H9 (cell line): ENCODE data around the gene VWC2L. TPM values are rescaled to one million over a fixed set of nuclear protein-coding genes. Genes with fewer than 3 reads are reported as not detected.

Experiments used
- DNase-seq: peaks from one replicate; pipeline ENCODE4 v3.0.0-alpha.2; 2017
- H2AFZ ChIP-seq: one replicate; pipeline ENCODE4 v1.6.1; 2013; ENCODE audit warnings: mild to moderate bottlenecking, low read length, control low read depth, moderate library complexity
- H2AK5ac ChIP-seq: 2 replicates; pipeline ENCODE4 v1.6.1; 2013; ENCODE audit warnings: low read length, control low read depth, mixed read lengths; ENCODE audit not compliant: insufficient read length
- H2BK120ac ChIP-seq: one replicate; pipeline ENCODE4 v1.6.1; 2013; ENCODE audit warnings: low read depth, mild to moderate bottlenecking, low read length, control low read depth, inconsistent platforms; ENCODE audit not compliant: poor library complexity, severe bottlenecking
- H2BK12ac ChIP-seq: 2 replicates; pipeline ENCODE4 v1.6.1; 2013; ENCODE audit warnings: low read length, control low read depth, mixed read lengths, low read depth; ENCODE audit not compliant: insufficient read length
- H2BK15ac ChIP-seq: 2 replicates; pipeline ENCODE4 v1.6.1; 2013; ENCODE audit warnings: low read depth, low read length, control low read depth
- H2BK20ac ChIP-seq: one replicate; pipeline ENCODE4 v1.6.1; 2013; ENCODE audit warnings: low read depth, mild to moderate bottlenecking, low read length, control low read depth, inconsistent platforms; ENCODE audit not compliant: poor library complexity, severe bottlenecking
- H2BK5ac ChIP-seq: 2 replicates; pipeline ENCODE4 v1.6.1; 2013; ENCODE audit warnings: low read length, control low read depth, mixed read lengths; ENCODE audit not compliant: insufficient read length
- H3K14ac ChIP-seq: 2 replicates; pipeline ENCODE4 v1.6.1; 2013; ENCODE audit warnings: low read length, control low read depth; ENCODE audit not compliant: insufficient read depth
- H3K18ac ChIP-seq: 2 replicates; pipeline ENCODE4 v1.6.1; 2013; ENCODE audit warnings: low read depth, mild to moderate bottlenecking, mixed read lengths, low read length, control low read depth; ENCODE audit not compliant: insufficient read length
- H3K23ac ChIP-seq: 2 replicates; pipeline ENCODE4 v1.6.1; 2013; ENCODE audit warnings: low read length, control low read depth, mixed read lengths, low read depth; ENCODE audit not compliant: insufficient read length
- H3K23me2 ChIP-seq: 2 replicates; pipeline ENCODE4 v1.6.1; 2013; ENCODE audit warnings: low read depth, mild to moderate bottlenecking, mixed read lengths, low read length, control low read depth; ENCODE audit not compliant: insufficient read length, poor library complexity, severe bottlenecking
- H3K27ac ChIP-seq: 2 replicates; pipeline ENCODE4 v1.5.1; 2013; ENCODE audit warnings: low read length, control low read depth, mixed read lengths, low read depth; ENCODE audit not compliant: insufficient read length
- H3K27me3 ChIP-seq: 2 replicates; pipeline ENCODE4 v1.6.1; 2013; ENCODE audit warnings: low read length, control low read depth, inconsistent platforms; ENCODE audit not compliant: insufficient read depth
- H3K4ac ChIP-seq: 2 replicates; pipeline ENCODE4 v1.6.1; 2013; ENCODE audit warnings: low read depth, mild to moderate bottlenecking, control low read depth, inconsistent platforms, low read length, moderate library complexity
- H3K4me1 ChIP-seq: 2 replicates; pipeline ENCODE4 v1.6.1; 2013; ENCODE audit warnings: low read length, control low read depth, inconsistent platforms; ENCODE audit not compliant: insufficient read depth
- H3K4me2 ChIP-seq: 2 replicates; pipeline ENCODE4 v1.6.1; 2013; ENCODE audit warnings: low read length, control low read depth, mixed read lengths; ENCODE audit not compliant: insufficient read length, insufficient read depth
- H3K56ac ChIP-seq: 2 replicates; pipeline ENCODE4 v1.6.1; 2013; ENCODE audit warnings: low read depth, mild to moderate bottlenecking, mixed read lengths, low read length, control low read depth; ENCODE audit not compliant: insufficient read length
- H3K79me1 ChIP-seq: 2 replicates; pipeline ENCODE4 v1.6.1; 2013; ENCODE audit warnings: low read depth, mild to moderate bottlenecking, moderate library complexity, low read length, control low read depth, inconsistent platforms; ENCODE audit not compliant: insufficient read depth, poor library complexity, severe bottlenecking
- H3K79me2 ChIP-seq: 2 replicates; pipeline ENCODE4 v1.6.1; 2013; ENCODE audit warnings: low read length, control low read depth, inconsistent platforms; ENCODE audit not compliant: insufficient read depth
- H3K9ac ChIP-seq: 2 replicates; pipeline ENCODE4 v1.6.1; 2013; ENCODE audit warnings: low read length, control low read depth, mixed read lengths; ENCODE audit not compliant: insufficient read length; ENCODE audit errors: extremely low read depth
- H3K9me3 ChIP-seq: one replicate; pipeline ENCODE4 v1.6.1; 2013; ENCODE audit warnings: low read depth, low read length, inconsistent platforms; ENCODE audit not compliant: control insufficient read depth
- H3T11ph ChIP-seq: one replicate; pipeline ENCODE4 v1.6.1; 2013; ENCODE audit warnings: mild to moderate bottlenecking, low read length, control low read depth, inconsistent platforms
- H4K20me1 ChIP-seq: one replicate; pipeline ENCODE4 v1.6.1; 2013; ENCODE audit not compliant: control insufficient read depth, insufficient read length, insufficient read depth
- H4K5ac ChIP-seq: 2 replicates; pipeline ENCODE4 v1.6.1; 2013; ENCODE audit warnings: low read depth, mild to moderate bottlenecking, mixed read lengths, low read length, control low read depth; ENCODE audit not compliant: insufficient read length
- H4K8ac ChIP-seq: replicated peaks from 2 replicates; pipeline ENCODE4 v1.6.1; 2013; ENCODE audit warnings: low read length, control low read depth, mixed read lengths, low read depth; ENCODE audit not compliant: insufficient read length
- H4K91ac ChIP-seq: 2 replicates; pipeline ENCODE4 v1.6.1; 2013; ENCODE audit warnings: low read depth, mild to moderate bottlenecking, moderate library complexity, mixed read lengths, low read length, control low read depth; ENCODE audit not compliant: insufficient read length
- H3K27ac Mint-ChIP-seq, 3 experiments: 2 replicates in 2 of 3; 3 replicates in 1 of 3; pipeline ENCODE4 v1.8.0; 2020 to 2021; ENCODE audit warnings: mixed read lengths in 3 of 3, mild to moderate bottlenecking in 1 of 3, moderate library complexity in 1 of 3
- H3K27me3 Mint-ChIP-seq: 2 replicates; pipeline ENCODE4 v1.8.0; 2021; ENCODE audit warnings: low read depth, mild to moderate bottlenecking, moderate library complexity, mixed read lengths
- H3K36me3 Mint-ChIP-seq, 3 experiments: 2 replicates in 2 of 3; 3 replicates in 1 of 3; pipeline ENCODE4 v1.8.0; 2020 to 2021; ENCODE audit warnings: low read depth in 3 of 3, mixed read lengths in 3 of 3; ENCODE audit not compliant: insufficient read depth in 1 of 3
- H3K4me1 Mint-ChIP-seq, 2 experiments: 2 replicates each; pipeline ENCODE4 v1.8.0; 2020; ENCODE audit warnings: mixed read lengths in 2 of 2
- H3K4me3 Mint-ChIP-seq, 2 experiments: 2 replicates in 1 of 2; 3 replicates in 1 of 2; pipeline ENCODE4 v1.8.0; 2020 to 2021; ENCODE audit warnings: mild to moderate bottlenecking in 2 of 2, mixed read lengths in 2 of 2, moderate library complexity in 1 of 2
- H3K9me3 Mint-ChIP-seq, 2 experiments: 2 replicates in 1 of 2; 3 replicates in 1 of 2; pipeline ENCODE4 v1.8.0; 2020; ENCODE audit warnings: mild to moderate bottlenecking in 2 of 2, mixed read lengths in 2 of 2, moderate library complexity in 1 of 2
- CTCF ChIP-seq: fragments of 200-600 bp; sonication (generic); conservative IDR thresholded peaks from 3 replicates; pipeline ENCODE4 v1.8.0; 2021; ENCODE audit warnings: antibody characterized with exemption, mild to moderate bottlenecking
- WGBS: extraction: QIAGEN DNeasy Blood & Tissue Kit; methylation state at CpG from one replicate; pipeline ENCODE4 v1.1.7; 2013; ENCODE audit warnings: missing lambda C conversion rate, low lambda C conversion rate, mixed read lengths; ENCODE audit not compliant: insufficient read length; ENCODE audit errors: extremely low coverage; 5-methylcytosine and 5-hydroxymethylcytosine counted together
- total RNA-seq: library from RNA; stranded (reverse); gene quantifications from 2 replicates; pipeline ENCODE4 v1.2.1, GENCODE V29; 2021

The VWC2L gene
- total RNA-seq, 1 experiment from 2014 or later: not detected

GRCh38 chr2:214484701-214485100, 73.8 kb downstream of the VWC2L start:
- Mint-ChIP-seq H3K27me3 (no peaks in the 10 kb centered on the region), H3K36me3 (no peaks in the 10 kb centered on the region), H3K27ac (no peak overlapping the region), H3K9me3 (no peaks in the 10 kb centered on the region), H3K4me3 (no peak overlapping the region), H3K4me1 (peaks cover 4% of the 10 kb centered on the region in 2 experiments; a peak in 3 of 4 replicates)
- H4K5ac ChIP-seq: no peak overlapping the region
- no peak overlapping the region for H3K23ac ChIP-seq
- no peak overlapping the region for H3K14ac ChIP-seq
- WGBS: no CpG with 5 or more reads among the region's 2 CpGs
- no peak overlapping the region for H2BK12ac ChIP-seq
- no peaks in the 10 kb centered on the region for H3K23me2 ChIP-seq
- TF ChIP-seq CTCF: no peak
- H3K4me1 ChIP-seq: no peaks in the 10 kb centered on the region
- H2BK15ac ChIP-seq: no peak overlapping the region
- H3T11ph ChIP-seq: no peak overlapping the region
- no peaks in the 10 kb centered on the region for H3K9me3 ChIP-seq
- no peak overlapping the region for H2AK5ac ChIP-seq
- H4K20me1 ChIP-seq: no peaks in the 10 kb centered on the region
- H2BK5ac ChIP-seq: no peak overlapping the region
- H3K27ac ChIP-seq: no peak overlapping the region
- no peak overlapping the region for H2BK20ac ChIP-seq
- H3K4me2 ChIP-seq: no peak overlapping the region
- H3K9ac ChIP-seq: no peak overlapping the region
- H2AFZ ChIP-seq: no peak overlapping the region
- H3K27me3 ChIP-seq: no peaks in the 10 kb centered on the region
- no peaks in the 10 kb centered on the region for H3K79me1 ChIP-seq
- no peak for DNase-seq
- H4K91ac ChIP-seq: no peak overlapping the region
- H3K79me2 ChIP-seq: no peaks in the 10 kb centered on the region
- no peak overlapping the region for H4K8ac ChIP-seq
- no peak overlapping the region for H3K4ac ChIP-seq
- no peak overlapping the region for H3K56ac ChIP-seq
- H3K18ac ChIP-seq: no peak overlapping the region
- H2BK120ac ChIP-seq: no peak overlapping the region
